Cardiac septum (tissue), 1 donor: ENCODE measurements around the gene CREBZF. TPM values are rescaled to one million over a fixed set of nuclear protein-coding genes. Genes with fewer than 3 reads are reported as not detected.
"Not testable (repeated sequence)": the region's sequence is repeated elsewhere in the genome, so short reads cannot be mapped to it uniquely, and the experiment has no call there.

Source experiments
- DNase-seq: peaks from one replicate; pipeline ENCODE4 v3.0.0-alpha.2; 2020; ENCODE audit warnings: low spot score
- intact Hi-C: fragments of 100-400 bp; cut with DNase I; formaldehyde crosslinking; loops from one replicate; pipeline ENCODE4 v1.14.0; 2022
- total RNA-seq: library from RNA; stranded (reverse); fragmentation: NEBNext Ultra II Directional; extraction: Animal tissue kit (Norgen Biotek cat#: 25700); gene quantifications from one replicate; pipeline ENCODE4 v1.2.1, GENCODE V29; 2021
- donor health status: DM: no; HTN: no; CAD: no.

CREBZF gene
- total RNA-seq, 1 donor from 2014 or later = 19.4 TPM

GRCh38 chr11:85673393-85673792, 8.5 kb upstream of the CREBZF start:
- intact Hi-C loops = no loop called here
- DNase-seq = no peak

GRCh38 chr11:85672105-85672902, 7.4 kb upstream of the CREBZF start:
- intact Hi-C loops = no loop called here
- DNase-seq = no peak

GRCh38 chr11:85670949-85671663, 6.2 kb upstream of the CREBZF start:
- DNase-seq, intact Hi-C loops: not testable (repeated sequence)

GRCh38 chr11:85668157-85668556, 3.2 kb upstream of the CREBZF start:
- DNase-seq = no peak
- intact Hi-C loops = no loop called here

GRCh38 chr11:85666687-85667086, 1.8 kb upstream of the CREBZF start:
- intact Hi-C loops = no loop called here
- no peak for DNase-seq

- intact Hi-C loops = no loop called here
Observed at GRCh38 chr11:85665733-85666132, 804 bp upstream of the CREBZF start.

GRCh38 chr11:85663753-85664614, 945 bp downstream of the CREBZF start:
- DNase-seq = peak; percentile 89
- intact Hi-C loops = loop anchor here (1.0 kb wide), 1 partner anchor 36 kb away; the partner anchor contains the start of gene TMEM126B

More at GRCh38 chr11:85665733-85666132, 804 bp upstream of the CREBZF start:
- DNase-seq = no peak

GRCh38 chr11:85663080-85663752, 1.7 kb downstream of the CREBZF start:
- intact Hi-C loops = no loop called here
- no peak for DNase-seq

GRCh38 chr11:85661972-85662664, 2.8 kb downstream of the CREBZF start:
- intact Hi-C loops = no loop called here
- DNase-seq = no peak

- intact Hi-C loops = no loop called here
- no peak for DNase-seq
Observed at GRCh38 chr11:85658180-85658579, 6.7 kb downstream of the CREBZF start.

GRCh38 chr11:85656777-85657176, 8.2 kb downstream of the CREBZF start:
- intact Hi-C loops = no loop called here
- no peak for DNase-seq

- DNase-seq, intact Hi-C loops: not testable (repeated sequence)
Observed at GRCh38 chr11:85654343-85654742, 10.6 kb downstream of the CREBZF start.

- intact Hi-C loops = no loop called here
Observed at GRCh38 chr11:85652786-85653447, 12.0 kb downstream of the CREBZF start.

GRCh38 chr11:85651118-85651517, 13.8 kb downstream of the CREBZF start:
- intact Hi-C loops = no loop called here
- DNase-seq = no peak

More at GRCh38 chr11:85652786-85653447, 12.0 kb downstream of the CREBZF start:
- no peak for DNase-seq

- intact Hi-C loops = loop anchor here (2.0 kb wide), 1 partner anchor 19 kb away; the partner anchor contains the start of gene TMEM126B
Observed at GRCh38 chr11:85647604-85648299, 17.2 kb downstream of the CREBZF start, which contains the start of gene TMEM126A. TSS of gene TMEM126A (plus strand) at chr11:85647967. CDS start at chr11:85650256, 2,289 bp downstream.

GRCh38 chr11:85647078-85647477, 17.9 kb downstream of the CREBZF start:
- no peak for DNase-seq

More at GRCh38 chr11:85647604-85648299, 17.2 kb downstream of the CREBZF start, which contains the start of gene TMEM126A:
- DNase-seq = peak; percentile 96

GRCh38 chr11:85643191-85643614, 21.7 kb downstream of the CREBZF start:
- DNase-seq = no peak
- intact Hi-C loops = no loop called here

More at GRCh38 chr11:85647078-85647477, 17.9 kb downstream of the CREBZF start:
- intact Hi-C loops = no loop called here
